Spleen (tissue), 7 donors: ENCODE measurements around the gene TRPC4AP.

Experiments used
- POLR2AphosphoS5 ChIP-seq, 3 donors: sonication (generic); formaldehyde crosslinking; IDR thresholded peaks; one replicate each; pipeline ENCODE4 v1.5.1; 2017; ENCODE audit warnings: antibody characterized with exemption in 3 of 3
- TF ChIP-seq, protein P1 (sequence below), 11 experiments: fragments of 200-600 bp in 7 of 11; fragments of 450-650 bp in 4 of 11; sonication (generic) in 4 of 11; IDR thresholded peaks in 8 of 11; conservative IDR thresholded peaks in 3 of 11; 1 replicate in 7 of 11; 2 replicates in 4 of 11; pipeline versions ENCODE4 v1.4.0 to v1.8.0; 2016 to 2021; ENCODE audit warnings: antibody characterized with exemption in 11 of 11, inconsistent platforms in 4 of 11, mild to moderate bottlenecking in 1 of 11
- donor health status: DM: no; HTN: no; CAD: no; lungs with moderate emphysema.
- donor health status: DM: no; HTN: no; CAD: no.
- donor health status: DM: no; HTN: no; CAD: no.

- TF ChIP-seq POLR2AphosphoS5 (IDR thresholded peaks at IDR 0.05), result no peak
- TF ChIP-seq, protein P1, sequence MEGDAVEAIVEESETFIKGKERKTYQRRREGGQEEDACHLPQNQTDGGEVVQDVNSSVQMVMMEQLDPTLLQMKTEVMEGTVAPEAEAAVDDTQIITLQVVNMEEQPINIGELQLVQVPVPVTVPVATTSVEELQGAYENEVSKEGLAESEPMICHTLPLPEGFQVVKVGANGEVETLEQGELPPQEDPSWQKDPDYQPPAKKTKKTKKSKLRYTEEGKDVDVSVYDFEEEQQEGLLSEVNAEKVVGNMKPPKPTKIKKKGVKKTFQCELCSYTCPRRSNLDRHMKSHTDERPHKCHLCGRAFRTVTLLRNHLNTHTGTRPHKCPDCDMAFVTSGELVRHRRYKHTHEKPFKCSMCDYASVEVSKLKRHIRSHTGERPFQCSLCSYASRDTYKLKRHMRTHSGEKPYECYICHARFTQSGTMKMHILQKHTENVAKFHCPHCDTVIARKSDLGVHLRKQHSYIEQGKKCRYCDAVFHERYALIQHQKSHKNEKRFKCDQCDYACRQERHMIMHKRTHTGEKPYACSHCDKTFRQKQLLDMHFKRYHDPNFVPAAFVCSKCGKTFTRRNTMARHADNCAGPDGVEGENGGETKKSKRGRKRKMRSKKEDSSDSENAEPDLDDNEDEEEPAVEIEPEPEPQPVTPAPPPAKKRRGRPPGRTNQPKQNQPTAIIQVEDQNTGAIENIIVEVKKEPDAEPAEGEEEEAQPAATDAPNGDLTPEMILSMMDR (IDR thresholded peaks at IDR 0.05 in 8 of 11, conservative IDR thresholded peaks at IDR 0.05 in 3 of 11), result no peak
Measured at GRCh38 chr20:35135867-35136586, 43.4 kb upstream of the TRPC4AP start.
